HepG2 (cell line): ENCODE results near the gene MACROD2. TPM values are rescaled to one million over a fixed set of nuclear protein-coding genes. Genes with fewer than 3 reads are reported as not detected.

Source experiments
- ATF1 ChIP-seq: IDR thresholded peaks from 2 replicates; pipeline ENCODE4 v1.6.1; 2016; ENCODE audit warnings: mild to moderate bottlenecking, control low read depth
- BHLHE40 ChIP-seq: IDR thresholded peaks from 2 replicates; pipeline ENCODE4 v1.6.1; 2011; ENCODE audit warnings: low read length, improper control_type of control experiment
- CHD4 ChIP-seq: fragments of 200-600 bp; sonication (generic); IDR thresholded peaks from 2 replicates; pipeline ENCODE4 v1.7.0; 2017; ENCODE audit warnings: mild to moderate bottlenecking, low read length, borderline replicate concordance
- ERF ChIP-seq: IDR thresholded peaks from 2 replicates; pipeline ENCODE4 v1.6.1; 2018; ENCODE audit warnings: missing biosample characterization, missing genetic modification reagents
- FOXA3 ChIP-seq: IDR thresholded peaks from 2 replicates; pipeline ENCODE4 v1.6.1; 2016; ENCODE audit warnings: missing genetic modification reagents, missing compliant biosample characterization
- FOXJ3 ChIP-seq: sonication (generic); formaldehyde crosslinking; IDR thresholded peaks from 2 replicates; pipeline ENCODE4 v1.4.0; 2020; ENCODE audit warnings: missing genetic modification reagents, mild to moderate bottlenecking, borderline replicate concordance
- HNRNPK ChIP-seq: fragments of 200-400 bp; formaldehyde crosslinking; IDR thresholded peaks from 2 replicates; pipeline ENCODE4 v1.6.1; 2018; ENCODE audit warnings: low read length, low read depth, moderate library complexity, mild to moderate bottlenecking; ENCODE audit not compliant: poor library complexity, severe bottlenecking
- NR2F6 ChIP-seq, 2 experiments: IDR thresholded peaks; 2 replicates each; pipeline ENCODE4 v1.6.1; 2016; ENCODE audit warnings: antibody characterized with exemption in 1 of 2, mild to moderate bottlenecking in 1 of 2
- REPIN1 ChIP-seq: sonication (generic); formaldehyde crosslinking; IDR thresholded peaks from 2 replicates; pipeline ENCODE4 v1.8.0; 2022; ENCODE audit warnings: missing genetic modification reagents, low read depth, mild to moderate bottlenecking, borderline replicate concordance
- STAG1 ChIP-seq: sonication (generic); formaldehyde crosslinking; IDR thresholded peaks from 2 replicates; pipeline ENCODE4 v1.4.0; 2020; ENCODE audit warnings: missing genetic modification reagents
- TBX3 ChIP-seq: fragments of 450-650 bp; IDR thresholded peaks from 2 replicates; pipeline ENCODE4 v1.6.1; 2017; ENCODE audit warnings: antibody characterized with exemption, mild to moderate bottlenecking, inconsistent platforms, borderline replicate concordance
- TGIF2 ChIP-seq: IDR thresholded peaks from 2 replicates; pipeline ENCODE4 v1.6.1; 2016; ENCODE audit warnings: control low read depth, missing compliant biosample characterization
- THAP11 ChIP-seq: IDR thresholded peaks from 2 replicates; pipeline ENCODE4 v1.6.1; 2016; ENCODE audit warnings: missing biosample characterization, missing genetic modification reagents
- TRIM24 ChIP-seq: sonication (generic); formaldehyde crosslinking; IDR thresholded peaks from 2 replicates; pipeline ENCODE4 v1.8.0; 2022; ENCODE audit warnings: mild to moderate bottlenecking, missing genetic modification reagents
- ZFP36L1 ChIP-seq: sonication (generic); formaldehyde crosslinking; IDR thresholded peaks from 2 replicates; pipeline ENCODE4 v1.8.0; 2022; ENCODE audit warnings: mild to moderate bottlenecking, missing genetic modification reagents, moderate library complexity
- ZKSCAN8 ChIP-seq: IDR thresholded peaks from 2 replicates; pipeline ENCODE4 v1.6.1; 2016; ENCODE audit warnings: borderline replicate concordance, missing genetic modification reagents, missing compliant biosample characterization
- ZNF180 ChIP-seq: sonication (generic); formaldehyde crosslinking; IDR thresholded peaks from 2 replicates; pipeline ENCODE4 v1.4.0; 2020; ENCODE audit warnings: low read depth, missing genetic modification reagents, borderline replicate concordance
- ZNF644 ChIP-seq: IDR thresholded peaks from 2 replicates; pipeline ENCODE4 v1.6.1; 2016; ENCODE audit warnings: low read depth
- ZNF678 ChIP-seq: sonication (generic); formaldehyde crosslinking; IDR thresholded peaks from 2 replicates; pipeline ENCODE4 v1.4.0; 2020; ENCODE audit warnings: mild to moderate bottlenecking, missing genetic modification reagents
- ZNF816 ChIP-seq: sonication (generic); formaldehyde crosslinking; IDR thresholded peaks from 2 replicates; pipeline ENCODE4 v1.8.0; 2022; ENCODE audit warnings: missing genetic modification reagents, mild to moderate bottlenecking, borderline replicate concordance
- ZNF878 ChIP-seq: sonication (generic); formaldehyde crosslinking; IDR thresholded peaks from 2 replicates; pipeline ENCODE4 v1.8.1; 2023; ENCODE audit warnings: mild to moderate bottlenecking, missing genetic modification reagents, moderate library complexity
- polyA plus RNA-seq, 8 experiments: library from polyadenylated mRNA; depleted of rRNA in 3 of 8; stranded (reverse) in 7 of 8; unstranded in 1 of 8; fragments of >200 nt; fragmentation: Illumina TruSeq in 4 of 8; extraction: Trizol in 4 of 8; gene quantifications; 2 replicates each; pipeline versions ENCODE4 v1.2.1 to v1.2.3, GENCODE V29; 2011 to 2016; ENCODE audit warnings: low read depth in 4 of 8, missing spikeins in 1 of 8, mixed read lengths in 1 of 8; ENCODE audit not compliant: insufficient read depth in 1 of 8
- total RNA-seq, 5 experiments: library from RNA; depleted of rRNA; stranded (reverse); fragments of >200 nt; fragmentation: Illumina TruSeq; extraction: Trizol; gene quantifications; 2 replicates each; pipeline ENCODE4 v1.2.3, GENCODE V29; 2016; ENCODE audit warnings: low read depth in 1 of 5
- TF ChIP-seq, protein P1 (sequence below): sonication (generic); formaldehyde crosslinking; conservative IDR thresholded peaks from 2 replicates; pipeline ENCODE4 v1.4.0; 2020; ENCODE audit warnings: missing genetic modification reagents
- TF ChIP-seq, protein P2 (sequence below): sonication (generic); formaldehyde crosslinking; IDR thresholded peaks from 2 replicates; pipeline ENCODE4 v1.5.0; 2020; ENCODE audit warnings: missing genetic modification reagents, mild to moderate bottlenecking, borderline replicate concordance
- TF ChIP-seq, protein P3 (sequence below), 2 experiments: fragments of 450-650 bp in 1 of 2; sonication (generic) in 1 of 2; formaldehyde crosslinking; IDR thresholded peaks; 2 replicates each; pipeline versions ENCODE4 v1.5.0 to v1.8.0; 2020 to 2022; ENCODE audit warnings: mild to moderate bottlenecking in 1 of 2, missing genetic modification reagents in 1 of 2
- TF ChIP-seq, protein P4 (sequence below): sonication (generic); formaldehyde crosslinking; IDR thresholded peaks from 2 replicates; pipeline ENCODE4 v1.4.0; 2020; ENCODE audit warnings: mild to moderate bottlenecking, missing genetic modification reagents

The MACROD2 gene
- total and polyA plus RNA-seq, 2 of the 13 experiments (the other 11 are each of a cell fraction or from before 2014, with no cell fraction given) = 0.13 to 0.51 TPM

DNA sequence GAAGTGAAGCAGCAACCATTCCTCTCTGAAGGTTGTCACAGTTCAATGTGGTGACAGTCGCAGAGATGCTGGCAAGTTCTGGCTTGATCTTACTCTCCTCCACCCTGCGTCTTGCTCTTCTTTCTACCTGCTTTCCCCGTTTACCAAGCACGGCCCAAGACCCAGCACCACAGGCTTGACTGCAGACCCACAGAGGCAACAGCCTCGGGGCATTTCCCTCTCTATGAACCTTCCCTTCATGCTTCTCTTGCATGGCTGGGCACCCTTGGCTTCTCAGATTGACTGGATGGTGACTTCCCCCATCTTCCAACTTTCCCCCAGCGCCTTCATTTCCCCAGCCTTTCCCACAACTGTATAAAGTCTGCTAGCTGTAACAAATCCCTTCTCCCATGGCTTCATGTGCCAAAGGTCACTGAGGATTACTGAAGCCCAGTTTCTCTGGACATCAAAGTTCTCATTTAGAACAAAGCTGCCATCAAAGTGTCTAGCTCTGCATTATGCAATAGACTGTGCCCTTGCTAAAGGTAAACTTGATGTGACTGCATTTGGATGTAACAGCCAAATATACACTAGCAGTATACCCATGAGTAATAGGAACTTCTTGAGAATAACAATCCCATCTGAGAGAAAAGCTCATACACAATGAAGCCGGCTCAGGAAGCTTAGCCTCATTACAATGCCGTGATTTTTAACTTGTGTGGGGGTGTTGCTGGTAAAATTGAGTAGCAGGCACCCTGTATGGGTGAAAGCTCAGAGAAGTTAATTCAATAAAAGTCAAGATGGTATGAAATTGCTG, 1065.1 kb downstream of the MACROD2 start (continued):
- TF ChIP-seq, protein P1, sequence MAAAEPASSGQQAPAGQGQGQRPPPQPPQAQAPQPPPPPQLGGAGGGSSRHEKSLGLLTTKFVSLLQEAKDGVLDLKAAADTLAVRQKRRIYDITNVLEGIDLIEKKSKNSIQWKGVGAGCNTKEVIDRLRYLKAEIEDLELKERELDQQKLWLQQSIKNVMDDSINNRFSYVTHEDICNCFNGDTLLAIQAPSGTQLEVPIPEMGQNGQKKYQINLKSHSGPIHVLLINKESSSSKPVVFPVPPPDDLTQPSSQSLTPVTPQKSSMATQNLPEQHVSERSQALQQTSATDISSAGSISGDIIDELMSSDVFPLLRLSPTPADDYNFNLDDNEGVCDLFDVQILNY (CRISPR knock-in tag) = no peak
- TF ChIP-seq FOXA3 (CRISPR knock-in tag) (peak; percentile 98), ZKSCAN8 (CRISPR knock-in tag) (peak; percentile 98), TGIF2 (CRISPR knock-in tag) (0 out of 2 replicates have a peak, but pooled peaks have one; percentile 51), STAG1 (CRISPR knock-in tag) (peak; percentile 38; the same call in 1 of the 2 replicates), ATF1 (CRISPR knock-in tag) (peak; percentile 62; the same call in 1 of the 2 replicates), REPIN1 (CRISPR knock-in tag) (peak; percentile 97; the same call in 1 of the 2 replicates), TRIM24 (CRISPR knock-in tag) (peak; percentile 95), BHLHE40 (peak; percentile 72), TBX3 (peak; percentile 62; the same call in 1 of the 2 replicates), ZNF878 (CRISPR knock-in tag) (peak; percentile 78; the same call in 1 of the 2 replicates), ZNF678 (CRISPR knock-in tag) (no peak), ZFP36L1 (peak; percentile 86; the same call in 1 of the 2 replicates), FOXJ3 (CRISPR knock-in tag) (peak; percentile 96), ZNF816 (CRISPR knock-in tag) (0 out of 2 replicates have a peak, but pooled peaks have one; percentile 22), THAP11 (CRISPR knock-in tag) (peak; percentile 84), NR2F6 (IDR thresholded peaks at IDR 0.05) (peak; percentile 97), NR2F6 (CRISPR knock-in tag; IDR thresholded peaks at IDR 0.05) (peak; percentile 99), ERF (CRISPR knock-in tag) (peak; percentile 95), CHD4 (peak; percentile 92), HNRNPK (no peak), ZNF644 (CRISPR knock-in tag) (peak; percentile 100), ZNF180 (CRISPR knock-in tag) (no peak)
- TF ChIP-seq, protein P2, sequence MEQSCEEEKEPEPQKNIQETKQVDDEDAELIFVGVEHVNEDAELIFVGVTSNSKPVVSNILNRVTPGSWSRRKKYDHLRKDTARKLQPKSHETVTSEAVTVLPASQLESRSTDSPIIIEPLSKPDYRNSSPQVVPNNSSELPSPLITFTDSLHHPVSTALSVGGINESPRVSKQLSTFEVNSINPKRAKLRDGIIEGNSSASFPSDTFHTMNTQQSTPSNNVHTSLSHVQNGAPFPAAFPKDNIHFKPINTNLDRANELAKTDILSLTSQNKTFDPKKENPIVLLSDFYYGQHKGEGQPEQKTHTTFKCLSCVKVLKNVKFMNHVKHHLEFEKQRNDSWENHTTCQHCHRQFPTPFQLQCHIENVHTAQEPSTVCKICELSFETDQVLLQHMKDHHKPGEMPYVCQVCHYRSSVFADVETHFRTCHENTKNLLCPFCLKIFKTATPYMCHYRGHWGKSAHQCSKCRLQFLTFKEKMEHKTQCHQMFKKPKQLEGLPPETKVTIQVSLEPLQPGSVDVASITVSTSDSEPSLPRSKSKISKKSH (CRISPR knock-in tag) = no peak
- TF ChIP-seq, protein P3, sequence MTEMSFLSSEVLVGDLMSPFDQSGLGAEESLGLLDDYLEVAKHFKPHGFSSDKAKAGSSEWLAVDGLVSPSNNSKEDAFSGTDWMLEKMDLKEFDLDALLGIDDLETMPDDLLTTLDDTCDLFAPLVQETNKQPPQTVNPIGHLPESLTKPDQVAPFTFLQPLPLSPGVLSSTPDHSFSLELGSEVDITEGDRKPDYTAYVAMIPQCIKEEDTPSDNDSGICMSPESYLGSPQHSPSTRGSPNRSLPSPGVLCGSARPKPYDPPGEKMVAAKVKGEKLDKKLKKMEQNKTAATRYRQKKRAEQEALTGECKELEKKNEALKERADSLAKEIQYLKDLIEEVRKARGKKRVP (CRISPR knock-in tag; IDR thresholded peaks at IDR 0.05) = peak in 1 of 2 experiments; percentile 98; a peak in 2 of 4 replicates
- TF ChIP-seq, protein P4, sequence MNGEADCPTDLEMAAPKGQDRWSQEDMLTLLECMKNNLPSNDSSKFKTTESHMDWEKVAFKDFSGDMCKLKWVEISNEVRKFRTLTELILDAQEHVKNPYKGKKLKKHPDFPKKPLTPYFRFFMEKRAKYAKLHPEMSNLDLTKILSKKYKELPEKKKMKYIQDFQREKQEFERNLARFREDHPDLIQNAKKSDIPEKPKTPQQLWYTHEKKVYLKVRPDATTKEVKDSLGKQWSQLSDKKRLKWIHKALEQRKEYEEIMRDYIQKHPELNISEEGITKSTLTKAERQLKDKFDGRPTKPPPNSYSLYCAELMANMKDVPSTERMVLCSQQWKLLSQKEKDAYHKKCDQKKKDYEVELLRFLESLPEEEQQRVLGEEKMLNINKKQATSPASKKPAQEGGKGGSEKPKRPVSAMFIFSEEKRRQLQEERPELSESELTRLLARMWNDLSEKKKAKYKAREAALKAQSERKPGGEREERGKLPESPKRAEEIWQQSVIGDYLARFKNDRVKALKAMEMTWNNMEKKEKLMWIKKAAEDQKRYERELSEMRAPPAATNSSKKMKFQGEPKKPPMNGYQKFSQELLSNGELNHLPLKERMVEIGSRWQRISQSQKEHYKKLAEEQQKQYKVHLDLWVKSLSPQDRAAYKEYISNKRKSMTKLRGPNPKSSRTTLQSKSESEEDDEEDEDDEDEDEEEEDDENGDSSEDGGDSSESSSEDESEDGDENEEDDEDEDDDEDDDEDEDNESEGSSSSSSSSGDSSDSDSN (CRISPR knock-in tag) = peak; percentile 61
